Trophoblast cell (in vitro differentiated cells and primary cell): ENCODE measurements around the gene PLCG1.
A peak's percentile ranks its signal among the peaks of the same experiment; 100 is the strongest.

ENCODE experiments used
- DNase-seq, 2 donors: peaks; one replicate each; pipeline ENCODE4 v3.0.0-alpha.2; 2016
- H2AFZ ChIP-seq: 2 replicates; pipeline ENCODE4 v1.6.1; 2013; ENCODE audit warnings: low read length, moderate library complexity, mild to moderate bottlenecking; ENCODE audit not compliant: insufficient read depth, poor library complexity
- H2AK5ac ChIP-seq: 2 replicates; pipeline ENCODE4 v1.6.1; 2013; ENCODE audit warnings: mild to moderate bottlenecking, low read length
- H2BK120ac ChIP-seq: 2 replicates; pipeline ENCODE4 v1.6.1; 2013; ENCODE audit warnings: low read length, mild to moderate bottlenecking, moderate library complexity; ENCODE audit not compliant: insufficient read depth, poor library complexity
- H2BK12ac ChIP-seq: 2 replicates; pipeline ENCODE4 v1.6.1; 2013; ENCODE audit warnings: mild to moderate bottlenecking, low read length, moderate library complexity
- H2BK5ac ChIP-seq: 2 replicates; pipeline ENCODE4 v1.6.1; 2013; ENCODE audit warnings: low read length, low read depth, moderate library complexity, mild to moderate bottlenecking; ENCODE audit not compliant: poor library complexity
- H3K14ac ChIP-seq: 2 replicates; pipeline ENCODE4 v1.6.1; 2013; ENCODE audit warnings: mild to moderate bottlenecking, low read length
- H3K18ac ChIP-seq: 2 replicates; pipeline ENCODE4 v1.6.1; 2013; ENCODE audit warnings: mild to moderate bottlenecking, low read length
- H3K23ac ChIP-seq: 2 replicates; pipeline ENCODE4 v1.6.1; 2013; ENCODE audit warnings: low read length
- H3K27ac ChIP-seq: 2 replicates; pipeline ENCODE4 v1.5.1; 2013; ENCODE audit warnings: low read depth, mild to moderate bottlenecking, inconsistent platforms, low read length, moderate library complexity
- H3K27me3 ChIP-seq: 2 replicates; pipeline ENCODE4 v1.6.1; 2013; ENCODE audit warnings: inconsistent platforms, mild to moderate bottlenecking, low read length, moderate library complexity; ENCODE audit not compliant: insufficient read depth
- H3K36me3 ChIP-seq, 2 experiments: 1 replicate in 1 of 2; 2 replicates in 1 of 2; pipeline ENCODE4 v1.6.1; 2013; ENCODE audit warnings: low read length in 2 of 2, mild to moderate bottlenecking in 2 of 2, moderate library complexity in 1 of 2; ENCODE audit not compliant: insufficient read depth in 2 of 2, control insufficient read depth in 1 of 2
- H3K4ac ChIP-seq: 2 replicates; pipeline ENCODE4 v1.6.1; 2013; ENCODE audit warnings: low read depth, mild to moderate bottlenecking, low read length, moderate library complexity
- H3K4me1 ChIP-seq, 2 experiments: 1 replicate in 1 of 2; 2 replicates in 1 of 2; pipeline ENCODE4 v1.6.1; 2013; ENCODE audit warnings: low read length in 2 of 2, mild to moderate bottlenecking in 2 of 2, moderate library complexity in 1 of 2; ENCODE audit not compliant: insufficient read depth in 2 of 2, control insufficient read depth in 1 of 2
- H3K4me2 ChIP-seq: 2 replicates; pipeline ENCODE4 v1.6.1; 2013; ENCODE audit warnings: inconsistent platforms, mild to moderate bottlenecking, low read length, moderate library complexity
- H3K4me3 ChIP-seq: 2 replicates; pipeline ENCODE4 v1.5.1; 2013; ENCODE audit warnings: mild to moderate bottlenecking, low read depth, low read length, inconsistent platforms
- H3K79me1 ChIP-seq: one replicate; pipeline ENCODE4 v1.6.1; 2013; ENCODE audit warnings: low read length
- H3K79me2 ChIP-seq: 2 replicates; pipeline ENCODE4 v1.6.1; 2013; ENCODE audit warnings: low read length, mild to moderate bottlenecking; ENCODE audit not compliant: control insufficient read depth, insufficient read depth, poor library complexity
- H3K9ac ChIP-seq: 2 replicates; pipeline ENCODE4 v1.6.1; 2013; ENCODE audit warnings: mild to moderate bottlenecking, low read length
- H3K9me3 ChIP-seq: 2 replicates; pipeline ENCODE4 v1.6.1; 2013; ENCODE audit warnings: low read depth, mild to moderate bottlenecking, control low read depth, inconsistent platforms, low read length; ENCODE audit not compliant: insufficient read depth
- H4K12ac ChIP-seq: 2 replicates; pipeline ENCODE4 v1.6.1; 2013; ENCODE audit warnings: low read depth, mild to moderate bottlenecking, low read length, moderate library complexity
- H4K8ac ChIP-seq: 2 replicates; pipeline ENCODE4 v1.6.1; 2013; ENCODE audit warnings: low read depth, mild to moderate bottlenecking, low read length, moderate library complexity
- H4K91ac ChIP-seq: one replicate; pipeline ENCODE4 v1.6.1; 2013; ENCODE audit warnings: low read depth, mild to moderate bottlenecking, low read length, moderate library complexity
- WGBS: extraction: QIAGEN DNeasy Blood & Tissue Kit; methylation state at CpG from one replicate; pipeline ENCODE4 v1.1.7; 2013; ENCODE audit warnings: missing lambda C conversion rate; ENCODE audit not compliant: insufficient read length, insufficient coverage; ENCODE audit errors: extremely low coverage; 5-methylcytosine and 5-hydroxymethylcytosine counted together

The PLCG1 gene

DNA sequence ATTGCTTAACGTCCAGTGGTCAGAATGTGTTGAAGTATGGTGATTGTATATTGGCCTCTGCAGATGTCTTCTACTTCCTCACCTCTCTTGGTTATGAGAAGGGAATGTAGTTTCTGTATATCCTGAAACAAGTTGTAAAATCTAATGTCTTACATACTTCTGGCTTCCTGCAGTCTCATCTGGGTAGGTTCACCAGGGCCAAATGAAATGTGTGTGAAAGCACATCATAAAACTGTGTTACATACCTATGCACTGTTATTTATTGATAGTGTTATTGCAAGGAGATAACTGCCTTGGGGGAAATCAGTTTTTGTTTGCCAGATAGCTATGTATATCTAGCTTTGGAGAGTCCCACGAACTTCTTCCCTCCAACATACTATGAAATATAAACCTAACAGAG lies 35.7 kb upstream of the PLCG1 start:
- H3K9me3 ChIP-seq = no peaks in the 10 kb centered on the region
- no peak overlapping the region for H3K9ac ChIP-seq
- H2BK12ac ChIP-seq = no peak overlapping the region
- no peak overlapping the region for H3K4ac ChIP-seq
- H3K36me3 ChIP-seq = peaks cover 12 to 40% of the 10 kb centered on the region in 2 experiments
- no peak overlapping the region for H2BK5ac ChIP-seq
- no peak overlapping the region for H4K91ac ChIP-seq
- no peaks in the 10 kb centered on the region for H3K27me3 ChIP-seq
- H3K79me2 ChIP-seq = no peaks in the 10 kb centered on the region
- no peak overlapping the region for H2AK5ac ChIP-seq
- no peak overlapping the region for H3K23ac ChIP-seq
- H4K8ac ChIP-seq = no peak overlapping the region
- H3K79me1 ChIP-seq = no peaks in the 10 kb centered on the region
- H3K18ac ChIP-seq = no peak overlapping the region
- H3K14ac ChIP-seq = no peak overlapping the region
- no peaks in the 10 kb centered on the region for H3K4me1 ChIP-seq
- no peak for DNase-seq
- no peak overlapping the region for H3K4me3 ChIP-seq
- H2AFZ ChIP-seq = no peak overlapping the region
- no CpG with 5 or more reads among the region's 2 CpGs for WGBS
- no peak overlapping the region for H3K4me2 ChIP-seq
- H2BK120ac ChIP-seq = no peak overlapping the region
- H4K12ac ChIP-seq = no peak overlapping the region
- no peak overlapping the region for H3K27ac ChIP-seq

DNA sequence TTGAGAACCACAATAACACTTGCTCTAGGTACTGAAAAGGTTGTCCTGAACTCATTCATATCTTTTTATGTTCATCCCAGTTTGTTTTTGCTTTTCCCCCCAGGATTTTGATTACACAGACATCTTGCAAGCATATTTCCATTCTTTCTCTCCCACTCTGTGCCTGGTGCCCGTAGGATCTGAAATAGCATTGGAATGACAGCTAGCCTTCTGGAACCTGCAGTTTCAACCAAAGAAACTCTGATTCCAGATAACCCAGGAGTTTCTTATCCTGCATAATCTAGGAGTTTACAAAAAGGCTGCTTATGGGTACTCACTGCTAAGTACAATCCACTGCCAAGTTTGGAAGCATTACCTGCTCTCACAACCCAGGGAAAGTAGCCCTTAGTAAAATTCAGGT lies 28.8 kb upstream of the PLCG1 start:
- Histone ChIP-seq H3K4me1 (peaks cover 3 to 6% of the 10 kb centered on the region in 2 experiments), H2AK5ac (no peak overlapping the region), H2BK5ac (no peak overlapping the region), H4K91ac (no peak overlapping the region), H3K4ac (no peak overlapping the region), H4K8ac (no peak overlapping the region), H3K4me3 (no peak overlapping the region), H3K79me2 (no peaks in the 10 kb centered on the region), H3K9me3 (no peaks in the 10 kb centered on the region), H2AFZ (no peak overlapping the region), H3K27me3 (no peaks in the 10 kb centered on the region), H3K79me1 (no peaks in the 10 kb centered on the region), H2BK120ac (no peak overlapping the region), H4K12ac (no peak overlapping the region), H3K4me2 (no peak overlapping the region), H3K36me3 (peaks cover 19 to 37% of the 10 kb centered on the region in 2 experiments), H3K18ac (no peak overlapping the region), H3K27ac (no peak overlapping the region), H3K23ac (no peak overlapping the region), H2BK12ac (no peak overlapping the region), H3K9ac (no peak overlapping the region), H3K14ac (no peak overlapping the region)
- DNase-seq = peak; percentile 74 to 92
- WGBS = no CpG with 5 or more reads among the region's 1 CpG

DNA sequence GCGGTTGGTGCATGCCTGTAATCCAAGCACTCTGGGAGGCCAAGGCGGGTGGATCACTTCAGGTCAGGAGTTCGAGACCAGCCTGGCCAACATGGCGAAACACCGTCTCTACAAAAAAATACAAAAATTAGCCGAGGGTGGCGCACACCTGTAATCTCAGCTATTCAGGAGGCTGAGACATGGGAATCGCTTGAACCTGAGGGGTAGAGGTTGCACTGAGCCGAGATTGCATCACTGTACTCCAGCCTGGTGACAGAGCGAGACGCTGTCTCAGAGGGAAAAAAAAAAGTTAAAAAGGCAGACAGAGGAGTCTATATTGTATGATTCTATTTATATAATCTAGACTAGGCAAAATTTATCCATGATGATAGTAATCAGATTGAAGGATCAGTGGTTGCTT lies 27.3 kb upstream of the PLCG1 start:
- Histone ChIP-seq H3K4ac (no peak overlapping the region), H2BK120ac (no peak overlapping the region), H4K12ac (no peak overlapping the region), H3K9me3 (no peaks in the 10 kb centered on the region), H3K79me2 (no peaks in the 10 kb centered on the region), H3K4me2 (no peak overlapping the region), H2AK5ac (no peak overlapping the region), H2BK5ac (no peak overlapping the region), H3K9ac (no peak overlapping the region), H3K23ac (no peak overlapping the region), H3K14ac (no peak overlapping the region), H2AFZ (no peak overlapping the region), H4K91ac (no peak overlapping the region), H4K8ac (no peak overlapping the region), H3K4me1 (peaks cover 3 to 6% of the 10 kb centered on the region in 2 experiments), H3K36me3 (peaks cover 24 to 40% of the 10 kb centered on the region in 2 experiments), H3K4me3 (no peak overlapping the region), H3K27ac (no peak overlapping the region), H2BK12ac (no peak overlapping the region), H3K18ac (no peak overlapping the region), H3K79me1 (no peaks in the 10 kb centered on the region), H3K27me3 (no peaks in the 10 kb centered on the region)
- DNase-seq = peak; percentile 65 to 74
- WGBS = no CpG with 5 or more reads among the region's 11 CpGs

DNA sequence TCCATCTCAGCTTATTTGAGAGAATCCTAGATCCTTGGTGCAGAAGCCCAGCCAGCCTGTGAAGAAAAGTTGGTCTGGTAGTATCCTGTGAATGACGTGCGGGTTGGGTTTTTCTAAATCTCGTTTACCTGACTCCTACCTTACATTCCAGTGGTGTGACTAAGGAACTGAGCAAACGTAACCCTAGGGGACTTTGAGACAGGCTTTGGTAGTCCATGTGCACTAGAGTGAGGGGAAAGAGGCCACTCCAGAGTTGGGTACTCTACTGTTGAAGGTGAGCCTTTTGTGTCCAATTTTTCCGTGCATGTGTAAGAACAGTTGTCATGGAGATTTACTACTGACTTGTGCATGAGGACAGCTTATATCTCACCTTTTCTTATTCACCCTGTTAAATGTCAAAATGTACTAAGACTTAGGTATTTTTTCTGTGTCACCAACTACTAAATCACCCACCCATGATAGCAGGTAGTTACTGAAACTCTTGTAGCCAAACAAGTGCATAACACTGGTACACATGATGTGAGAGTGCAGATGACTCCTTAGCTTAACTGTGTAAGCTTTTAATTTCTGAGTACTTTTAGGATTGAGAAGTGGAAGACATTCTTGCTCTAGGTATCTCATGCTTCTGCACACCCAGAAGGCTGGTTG lies 26.3 kb upstream of the PLCG1 start:
- H2AK5ac ChIP-seq = no peak overlapping the region
- H2BK5ac ChIP-seq = no peak overlapping the region
- peaks cover 30 to 45% of the 10 kb centered on the region in 2 experiments for H3K36me3 ChIP-seq
- H3K23ac ChIP-seq = no peak overlapping the region
- H3K9ac ChIP-seq = no peak overlapping the region
- no peak overlapping the region for H2BK120ac ChIP-seq
- H3K4me3 ChIP-seq = no peak overlapping the region
- H3K79me2 ChIP-seq = no peaks in the 10 kb centered on the region
- H4K91ac ChIP-seq = no peak overlapping the region
- no peak overlapping the region for H4K8ac ChIP-seq
- H2BK12ac ChIP-seq = no peak overlapping the region
- H4K12ac ChIP-seq = no peak overlapping the region
- H3K79me1 ChIP-seq = no peaks in the 10 kb centered on the region
- no peak overlapping the region for H3K14ac ChIP-seq
- WGBS = no CpG with 5 or more reads among the region's 5 CpGs
- no peak overlapping the region for H2AFZ ChIP-seq
- peak; percentile 83 to 93 for DNase-seq
- H3K4me2 ChIP-seq = no peak overlapping the region
- H3K4ac ChIP-seq = no peak overlapping the region
- H3K9me3 ChIP-seq = no peaks in the 10 kb centered on the region
- H3K27me3 ChIP-seq = no peaks in the 10 kb centered on the region
- no peak overlapping the region for H3K27ac ChIP-seq
- H3K4me1 ChIP-seq = peaks cover 3 to 6% of the 10 kb centered on the region in 2 experiments
- H3K18ac ChIP-seq = no peak overlapping the region
